HepG2 (cell line): ENCODE data around the gene GDPD5. TPM values are rescaled to one million over a fixed set of nuclear protein-coding genes. Genes with fewer than 3 reads are reported as not detected.

ENCODE experiments used
- ATAC-seq: fragments of 200-7000 bp; cut with Tn5 transposase; 3 replicates; pipeline ENCODE4 v1.9.1; 2020; ENCODE audit warnings: mild to moderate bottlenecking, moderate library complexity
- BruUV-seq: library from RNA; stranded (reverse); fragments of 400-500 nt; replicated peaks from 2 replicates; lab custom pipeline; 2021; lab: Mats Ljungman, UMichigan
- CTCF ChIA-PET: fragments of 300-600 bp; formaldehyde crosslinking; extraction: SDS; loops from one replicate; lab custom pipeline; 2021; ENCODE audit warnings: low total read pairs, inconsistent platforms, low intra/inter-chr PET ratio; lab: Yijun Ruan, JAX
- POLR2A ChIA-PET: fragments of 350-600 bp; sonication (Branson Sonifier 250); formaldehyde crosslinking; loops from one replicate; lab custom pipeline; 2020; ENCODE audit warnings: antibody characterized with exemption, inconsistent platforms; lab: Yijun Ruan, JAX
- DNase-seq: peaks from one replicate; pipeline ENCODE4 v3.0.0-alpha.2; 2015; ENCODE audit warnings: low spot score
- FAIRE-seq: peaks from 3 replicates; lab custom pipeline; 2011; peaks lifted over from hg19 to GRCh38; lab: Jason Lieb, UNC
- H2AFZ ChIP-seq: one replicate; pipeline ENCODE4 v1.6.1; 2011; ENCODE audit warnings: low read length, inconsistent platforms
- H3K27ac ChIP-seq: fragments of 300-600 bp; 3 replicates; pipeline ENCODE4 v1.8.0; 2011; ENCODE audit warnings: mixed run types, mild to moderate bottlenecking, mixed read lengths, low read length, inconsistent platforms; ENCODE audit not compliant: insufficient read depth; ENCODE audit errors: extremely low read length
- H3K27me3 ChIP-seq, 2 experiments: fragments of 200-600 bp in 1 of 2; 2 replicates in 1 of 2; 3 replicates in 1 of 2; pipeline versions ENCODE4 v1.6.0 to v1.8.0; 2011; ENCODE audit warnings: low read length in 2 of 2, mild to moderate bottlenecking in 2 of 2, moderate library complexity in 2 of 2, inconsistent platforms in 1 of 2; ENCODE audit not compliant: insufficient read depth in 2 of 2, control insufficient read depth in 1 of 2
- H3K36me3 ChIP-seq, 2 experiments: fragments of 200-600 bp in 1 of 2; replicated peaks in 1 of 2; 2 replicates in 1 of 2; 3 replicates in 1 of 2; pipeline versions ENCODE4 v1.5.1 to v1.8.0; 2011; ENCODE audit warnings: low read length in 2 of 2, inconsistent platforms in 1 of 2; ENCODE audit not compliant: insufficient read depth in 2 of 2, control insufficient read depth in 1 of 2
- H3K4me1 ChIP-seq: 2 replicates; pipeline ENCODE4 v1.5.1; 2012; ENCODE audit warnings: low read length, inconsistent platforms; ENCODE audit not compliant: insufficient read depth
- H3K4me2 ChIP-seq: 2 replicates; pipeline ENCODE4 v1.6.0; 2011; ENCODE audit warnings: low read depth, low read length, inconsistent platforms
- H3K4me3 ChIP-seq, 3 experiments: fragments of 200-600 bp in 1 of 3; sonication (generic), shearing (Covaris generic) in 1 of 3; replicated peaks in 1 of 3; 2 replicates each; pipeline ENCODE4 v1.5.1; 2011 to 2016; ENCODE audit warnings: low read length in 3 of 3, inconsistent platforms in 2 of 3, low read depth in 2 of 3, mild to moderate bottlenecking in 2 of 3, control low read depth in 1 of 3, mixed read lengths in 1 of 3; ENCODE audit not compliant: insufficient read depth in 1 of 3
- H3K79me2 ChIP-seq: one replicate; pipeline ENCODE4 v1.6.1; 2011; ENCODE audit warnings: low read length, inconsistent platforms; ENCODE audit not compliant: insufficient read depth
- H3K9ac ChIP-seq: 2 replicates; pipeline ENCODE4 v1.6.0; 2011; ENCODE audit warnings: mild to moderate bottlenecking, low read depth, low read length, inconsistent platforms; ENCODE audit not compliant: insufficient read depth
- H3K9me3 ChIP-seq: 2 replicates; pipeline ENCODE4 v1.5.1; 2012; ENCODE audit warnings: mild to moderate bottlenecking, low read length
- H4K20me1 ChIP-seq: 2 replicates; pipeline ENCODE4 v1.6.0; 2011; ENCODE audit warnings: inconsistent platforms, mild to moderate bottlenecking, low read length, moderate library complexity; ENCODE audit not compliant: insufficient read depth
- HDAC1 ChIP-seq: sonication (generic); formaldehyde crosslinking; IDR thresholded peaks from 2 replicates; pipeline ENCODE4 v1.5.1; 2020; ENCODE audit warnings: mild to moderate bottlenecking, missing genetic modification reagents
- MTF2 ChIP-seq: sonication (generic); formaldehyde crosslinking; IDR thresholded peaks from 2 replicates; pipeline ENCODE4 v1.5.0; 2020; ENCODE audit warnings: missing genetic modification reagents, borderline replicate concordance
- POLR2AphosphoS5 ChIP-seq: IDR thresholded peaks from 2 replicates; pipeline ENCODE4 v1.6.1; 2012; ENCODE audit warnings: low read depth, low read length
- ZNF335 ChIP-seq: sonication (generic); formaldehyde crosslinking; IDR thresholded peaks from 2 replicates; pipeline ENCODE4 v1.4.0; 2020; ENCODE audit warnings: missing genetic modification reagents
- ZNF460 ChIP-seq: sonication (generic); formaldehyde crosslinking; IDR thresholded peaks from 2 replicates; pipeline ENCODE4 v1.5.1; 2020; ENCODE audit warnings: missing genetic modification reagents, mild to moderate bottlenecking, borderline replicate concordance
- WGBS: methylation state at CpG from one replicate; pipeline ENCODE4 v1.1.6; 2017; ENCODE audit warnings: low lambda C conversion rate; 5-methylcytosine and 5-hydroxymethylcytosine counted together
- in situ Hi-C: cut with HindIII; loops from 2 replicates; pipeline ENCODE4 v1.10.0; 2017; ENCODE audit warnings: low pct_unique_long_range_greater_than_20kb; ENCODE audit not compliant: extremely low pct_ligation_motif_present
- intact Hi-C: fragments of 100-400 bp; cut with micrococcal nuclease; formaldehyde crosslinking; loops from one replicate; pipeline ENCODE4 v1.10.0; 2022; ENCODE audit not compliant: unreplicated experiment
- polyA plus RNA-seq, 8 experiments: library from polyadenylated mRNA; depleted of rRNA in 3 of 8; stranded (reverse) in 7 of 8; unstranded in 1 of 8; fragments of >200 nt; fragmentation: Illumina TruSeq in 4 of 8; extraction: Trizol in 4 of 8; gene quantifications; 2 replicates each; pipeline versions ENCODE4 v1.2.1 to v1.2.3, GENCODE V29; 2011 to 2016; ENCODE audit warnings: low read depth in 4 of 8, missing spikeins in 1 of 8, mixed read lengths in 1 of 8; ENCODE audit not compliant: insufficient read depth in 1 of 8
- total RNA-seq, 5 experiments: library from RNA; depleted of rRNA; stranded (reverse); fragments of >200 nt; fragmentation: Illumina TruSeq; extraction: Trizol; gene quantifications; 2 replicates each; pipeline ENCODE4 v1.2.3, GENCODE V29; 2016; ENCODE audit warnings: low read depth in 1 of 5
- TF ChIP-seq, protein P1 (sequence below): sonication (generic); formaldehyde crosslinking; IDR thresholded peaks from 2 replicates; pipeline ENCODE4 v1.8.0; 2022; ENCODE audit warnings: missing genetic modification reagents, mild to moderate bottlenecking, inconsistent platforms, borderline replicate concordance
- TF ChIP-seq, protein P2 (sequence below): IDR thresholded peaks from 2 replicates; pipeline ENCODE4 v1.6.1; 2018; ENCODE audit warnings: missing genetic modification reagents
- TF ChIP-seq, protein P3 (sequence below): sonication (generic); formaldehyde crosslinking; IDR thresholded peaks from 2 replicates; pipeline ENCODE4 v1.4.0; 2020; ENCODE audit warnings: missing genetic modification reagents
- TF ChIP-seq, protein P4 (sequence below): sonication (generic); formaldehyde crosslinking; IDR thresholded peaks from 2 replicates; pipeline ENCODE4 v1.5.0; 2020; ENCODE audit warnings: mild to moderate bottlenecking, missing genetic modification reagents, borderline replicate concordance

Gene GDPD5
- total and polyA plus RNA-seq, 2 of the 13 experiments (the other 11 are each of a cell fraction or from before 2014, with no cell fraction given), result 55.0 to 67.5 TPM

DNA sequence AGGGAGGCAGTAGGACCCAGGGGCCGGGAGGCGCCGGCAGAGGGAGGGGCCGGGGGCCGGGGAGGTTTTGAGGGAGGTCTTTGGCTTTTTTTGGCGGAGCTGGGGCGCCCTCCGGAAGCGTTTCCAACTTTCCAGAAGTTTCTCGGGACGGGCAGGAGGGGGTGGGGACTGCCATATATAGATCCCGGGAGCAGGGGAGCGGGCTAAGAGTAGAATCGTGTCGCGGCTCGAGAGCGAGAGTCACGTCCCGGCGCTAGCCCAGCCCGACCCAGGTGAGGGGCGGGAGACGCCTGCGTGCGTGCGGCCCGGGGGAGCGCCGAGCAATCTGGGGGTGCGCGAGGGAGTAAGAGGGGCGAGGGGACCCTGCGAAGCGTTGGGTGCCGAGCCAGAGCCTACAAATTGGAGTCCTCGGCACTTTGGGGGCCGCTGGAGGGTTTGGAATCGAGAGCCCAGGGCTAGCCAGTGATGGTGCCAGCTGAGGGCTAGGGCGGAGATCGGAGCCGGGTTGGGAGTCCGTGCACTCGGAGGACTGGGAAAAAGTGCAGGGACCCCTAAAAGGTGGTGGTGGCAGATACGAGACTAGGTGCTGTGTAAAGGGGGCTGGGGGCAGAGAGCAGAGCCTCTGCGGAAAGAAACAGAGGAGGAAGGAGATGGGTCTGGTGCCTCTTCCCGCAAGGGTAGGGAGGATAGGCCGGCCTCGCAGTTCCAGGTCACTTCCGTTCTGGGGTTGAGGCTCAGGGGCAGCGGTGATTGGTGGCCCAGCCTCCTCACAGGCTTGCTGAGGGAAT is 36.5 kb upstream of the GDPD5 start, which contains the start of gene SERPINH1:
TSS of gene SERPINH1 (plus strand) at position 206 of the 788 bp plus-strand sequence. CDS start 4,097 bp downstream, outside the sequence.
- TSS peak; percentile 63 for BruUV-seq
- POLR2A ChIA-PET, result interaction anchor here (0.6 to 2.0 kb wide), 17 partner anchors 9 to 320 kb away, joined by 3 to 31 read pairs (median 4); no protein-coding TSS in a partner anchor
- Histone ChIP-seq H3K4me2 (peak within 1 kb of the TSS; percentile 90), H3K4me1 (peaks cover 75% of the 10 kb centered on the region), H3K9ac (peak within 1 kb of the TSS; percentile 83), H3K79me2 (peaks cover 31% of the 10 kb centered on the region), H3K9me3 (no peaks in the 10 kb centered on the region), H2AFZ (no peak within 1 kb of the TSS), H3K27ac (peak within 1 kb of the TSS; percentile 69), H3K4me3 (peak within 1 kb of the TSS; percentile 69 to 91 (median 90)), H3K27me3 (no peaks in the 10 kb centered on the region; a peak in 1 of 5 replicates), H4K20me1 (no peaks in the 10 kb centered on the region), H3K36me3 (peaks cover 0 to 4% of the 10 kb centered on the region in 2 experiments; a peak in 2 of 5 replicates)
- FAIRE-seq (peak; percentile 87), ATAC-seq (peak; percentile 89), DNase-seq (peak; percentile 81)
- intact Hi-C loops (no loop called here), in situ Hi-C loops (no loop called here)
- CTCF ChIA-PET, result no interaction called here
- WGBS, result 2% methylated on average over 32 of the region's 51 CpGs
- TF ChIP-seq, protein P1, sequence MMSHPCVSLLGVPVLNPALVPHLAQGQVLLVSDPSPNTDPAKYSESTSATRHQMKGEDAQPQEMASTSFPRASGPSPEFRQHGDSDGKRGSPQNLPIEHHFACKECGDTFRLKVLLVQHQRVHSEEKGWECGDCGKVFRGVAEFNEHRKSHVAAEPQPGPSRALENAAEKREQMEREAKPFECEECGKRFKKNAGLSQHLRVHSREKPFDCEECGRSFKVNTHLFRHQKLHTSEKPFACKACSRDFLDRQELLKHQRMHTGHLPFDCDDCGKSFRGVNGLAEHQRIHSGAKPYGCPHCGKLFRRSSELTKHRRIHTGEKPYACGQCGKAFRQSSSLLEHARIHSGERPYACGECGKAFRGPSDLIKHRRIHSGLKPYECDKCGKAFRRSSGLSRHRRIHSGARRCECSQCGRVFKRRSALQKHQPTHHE (CRISPR knock-in tag), result peak; percentile 46; the same call in 1 of the 2 replicates
- peak; percentile 94 for TF ChIP-seq POLR2AphosphoS5
- TF ChIP-seq, protein P2, sequence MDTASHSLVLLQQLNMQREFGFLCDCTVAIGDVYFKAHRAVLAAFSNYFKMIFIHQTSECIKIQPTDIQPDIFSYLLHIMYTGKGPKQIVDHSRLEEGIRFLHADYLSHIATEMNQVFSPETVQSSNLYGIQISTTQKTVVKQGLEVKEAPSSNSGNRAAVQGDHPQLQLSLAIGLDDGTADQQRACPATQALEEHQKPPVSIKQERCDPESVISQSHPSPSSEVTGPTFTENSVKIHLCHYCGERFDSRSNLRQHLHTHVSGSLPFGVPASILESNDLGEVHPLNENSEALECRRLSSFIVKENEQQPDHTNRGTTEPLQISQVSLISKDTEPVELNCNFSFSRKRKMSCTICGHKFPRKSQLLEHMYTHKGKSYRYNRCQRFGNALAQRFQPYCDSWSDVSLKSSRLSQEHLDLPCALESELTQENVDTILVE (CRISPR knock-in tag), result peak; percentile 13; the same call in 1 of the 2 replicates
- TF ChIP-seq, protein P3, sequence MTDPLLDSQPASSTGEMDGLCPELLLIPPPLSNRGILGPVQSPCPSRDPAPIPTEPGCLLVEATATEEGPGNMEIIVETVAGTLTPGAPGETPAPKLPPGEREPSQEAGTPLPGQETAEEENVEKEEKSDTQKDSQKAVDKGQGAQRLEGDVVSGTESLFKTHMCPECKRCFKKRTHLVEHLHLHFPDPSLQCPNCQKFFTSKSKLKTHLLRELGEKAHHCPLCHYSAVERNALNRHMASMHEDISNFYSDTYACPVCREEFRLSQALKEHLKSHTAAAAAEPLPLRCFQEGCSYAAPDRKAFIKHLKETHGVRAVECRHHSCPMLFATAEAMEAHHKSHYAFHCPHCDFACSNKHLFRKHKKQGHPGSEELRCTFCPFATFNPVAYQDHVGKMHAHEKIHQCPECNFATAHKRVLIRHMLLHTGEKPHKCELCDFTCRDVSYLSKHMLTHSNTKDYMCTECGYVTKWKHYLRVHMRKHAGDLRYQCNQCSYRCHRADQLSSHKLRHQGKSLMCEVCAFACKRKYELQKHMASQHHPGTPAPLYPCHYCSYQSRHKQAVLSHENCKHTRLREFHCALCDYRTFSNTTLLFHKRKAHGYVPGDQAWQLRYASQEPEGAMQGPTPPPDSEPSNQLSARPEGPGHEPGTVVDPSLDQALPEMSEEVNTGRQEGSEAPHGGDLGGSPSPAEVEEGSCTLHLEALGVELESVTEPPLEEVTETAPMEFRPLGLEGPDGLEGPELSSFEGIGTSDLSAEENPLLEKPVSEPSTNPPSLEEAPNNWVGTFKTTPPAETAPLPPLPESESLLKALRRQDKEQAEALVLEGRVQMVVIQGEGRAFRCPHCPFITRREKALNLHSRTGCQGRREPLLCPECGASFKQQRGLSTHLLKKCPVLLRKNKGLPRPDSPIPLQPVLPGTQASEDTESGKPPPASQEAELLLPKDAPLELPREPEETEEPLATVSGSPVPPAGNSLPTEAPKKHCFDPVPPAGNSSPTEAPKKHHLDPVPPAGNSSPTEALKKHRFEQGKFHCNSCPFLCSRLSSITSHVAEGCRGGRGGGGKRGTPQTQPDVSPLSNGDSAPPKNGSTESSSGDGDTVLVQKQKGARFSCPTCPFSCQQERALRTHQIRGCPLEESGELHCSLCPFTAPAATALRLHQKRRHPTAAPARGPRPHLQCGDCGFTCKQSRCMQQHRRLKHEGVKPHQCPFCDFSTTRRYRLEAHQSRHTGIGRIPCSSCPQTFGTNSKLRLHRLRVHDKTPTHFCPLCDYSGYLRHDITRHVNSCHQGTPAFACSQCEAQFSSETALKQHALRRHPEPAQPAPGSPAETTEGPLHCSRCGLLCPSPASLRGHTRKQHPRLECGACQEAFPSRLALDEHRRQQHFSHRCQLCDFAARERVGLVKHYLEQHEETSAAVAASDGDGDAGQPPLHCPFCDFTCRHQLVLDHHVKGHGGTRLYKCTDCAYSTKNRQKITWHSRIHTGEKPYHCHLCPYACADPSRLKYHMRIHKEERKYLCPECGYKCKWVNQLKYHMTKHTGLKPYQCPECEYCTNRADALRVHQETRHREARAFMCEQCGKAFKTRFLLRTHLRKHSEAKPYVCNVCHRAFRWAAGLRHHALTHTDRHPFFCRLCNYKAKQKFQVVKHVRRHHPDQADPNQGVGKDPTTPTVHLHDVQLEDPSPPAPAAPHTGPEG (CRISPR knock-in tag), result 0 out of 2 replicates have a peak, but pooled peaks have one; percentile 16
- TF ChIP-seq HDAC1 (CRISPR knock-in tag), result peak; percentile 54; the same call in 1 of the 2 replicates
- no peak for TF ChIP-seq ZNF335 (CRISPR knock-in tag)
- no peak for TF ChIP-seq MTF2 (CRISPR knock-in tag)
- TF ChIP-seq ZNF460, result no peak
- TF ChIP-seq, protein P4, sequence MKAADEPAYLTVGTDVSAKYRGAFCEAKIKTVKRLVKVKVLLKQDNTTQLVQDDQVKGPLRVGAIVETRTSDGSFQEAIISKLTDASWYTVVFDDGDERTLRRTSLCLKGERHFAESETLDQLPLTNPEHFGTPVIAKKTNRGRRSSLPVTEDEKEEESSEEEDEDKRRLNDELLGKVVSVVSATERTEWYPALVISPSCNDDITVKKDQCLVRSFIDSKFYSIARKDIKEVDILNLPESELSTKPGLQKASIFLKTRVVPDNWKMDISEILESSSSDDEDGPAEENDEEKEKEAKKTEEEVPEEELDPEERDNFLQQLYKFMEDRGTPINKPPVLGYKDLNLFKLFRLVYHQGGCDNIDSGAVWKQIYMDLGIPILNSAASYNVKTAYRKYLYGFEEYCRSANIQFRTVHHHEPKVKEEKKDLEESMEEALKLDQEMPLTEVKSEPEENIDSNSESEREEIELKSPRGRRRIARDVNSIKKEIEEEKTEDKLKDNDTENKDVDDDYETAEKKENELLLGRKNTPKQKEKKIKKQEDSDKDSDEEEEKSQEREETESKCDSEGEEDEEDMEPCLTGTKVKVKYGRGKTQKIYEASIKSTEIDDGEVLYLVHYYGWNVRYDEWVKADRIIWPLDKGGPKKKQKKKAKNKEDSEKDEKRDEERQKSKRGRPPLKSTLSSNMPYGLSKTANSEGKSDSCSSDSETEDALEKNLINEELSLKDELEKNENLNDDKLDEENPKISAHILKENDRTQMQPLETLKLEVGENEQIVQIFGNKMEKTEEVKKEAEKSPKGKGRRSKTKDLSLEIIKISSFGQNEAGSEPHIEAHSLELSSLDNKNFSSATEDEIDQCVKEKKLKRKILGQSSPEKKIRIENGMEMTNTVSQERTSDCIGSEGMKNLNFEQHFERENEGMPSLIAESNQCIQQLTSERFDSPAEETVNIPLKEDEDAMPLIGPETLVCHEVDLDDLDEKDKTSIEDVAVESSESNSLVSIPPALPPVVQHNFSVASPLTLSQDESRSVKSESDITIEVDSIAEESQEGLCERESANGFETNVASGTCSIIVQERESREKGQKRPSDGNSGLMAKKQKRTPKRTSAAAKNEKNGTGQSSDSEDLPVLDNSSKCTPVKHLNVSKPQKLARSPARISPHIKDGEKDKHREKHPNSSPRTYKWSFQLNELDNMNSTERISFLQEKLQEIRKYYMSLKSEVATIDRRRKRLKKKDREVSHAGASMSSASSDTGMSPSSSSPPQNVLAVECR (CRISPR knock-in tag), result peak; percentile 62; the same call in 1 of the 2 replicates
